Urinary bladder (tissue), 4 donors: Measurements from ENCODE around the gene OLA1. TPM values are rescaled to one million over a fixed set of nuclear protein-coding genes. Genes with fewer than 3 reads are reported as not detected.
A peak's percentile ranks its signal among the peaks of the same experiment; 100 is the strongest.
"Not testable (repeated sequence)": the region's sequence is repeated elsewhere in the genome, so short reads cannot be mapped to it uniquely, and the experiment has no call there.

Experiments used
- DNase-seq: peaks from one replicate; pipeline ENCODE4 v3.0.0-alpha.2; 2015; ENCODE audit errors: extremely low spot score
- H3K27ac ChIP-seq: one replicate; pipeline ENCODE4 v1.5.1; 2013; ENCODE audit warnings: low read depth, mild to moderate bottlenecking, moderate library complexity
- H3K36me3 ChIP-seq: one replicate; pipeline ENCODE4 v1.6.1; 2013; ENCODE audit warnings: mild to moderate bottlenecking, moderate library complexity; ENCODE audit not compliant: insufficient read depth
- H3K4me1 ChIP-seq: one replicate; pipeline ENCODE4 v1.6.1; 2013; ENCODE audit warnings: mild to moderate bottlenecking, moderate library complexity; ENCODE audit not compliant: insufficient read depth
- H3K4me3 ChIP-seq: one replicate; pipeline ENCODE4 v1.5.1; 2013; ENCODE audit warnings: low read depth, low read length
- WGBS: extraction: QIAGEN DNeasy Blood & Tissue Kit; methylation state at CpG from one replicate; pipeline ENCODE4 v1.1.7; 2013; 5-methylcytosine and 5-hydroxymethylcytosine counted together
- polyA plus RNA-seq: library from polyadenylated mRNA; stranded (reverse); fragments of 200-250 nt; gene quantifications from one replicate; pipeline ENCODE4 v1.2.3, GENCODE V29; 2013
- total RNA-seq: library from RNA; depleted of rRNA; stranded (reverse); fragments of >200 nt; gene quantifications from one replicate; pipeline ENCODE4 v1.2.3, GENCODE V29; 2014
- donor health status: healthy with polysubstance abuse.
- donor health status: healthy.

OLA1 gene
- 68.3 TPM for total RNA-seq
- polyA plus RNA-seq: 51.1 TPM

- Histone ChIP-seq H3K36me3 (peaks cover 2% of the 10 kb centered on the region), H3K4me1 (no peaks in the 10 kb centered on the region), H3K27ac (peak within 1 kb of the TSS; percentile 60), H3K4me3 (peak within 1 kb of the TSS; percentile 58)
- DNase-seq: peak; percentile 87
- under 1% methylated on average over 85 of the region's 85 CpGs for WGBS
These were observed at the start of gene OLA1 for GRCh38 chr2:174248187-174248997. OLA1 (minus strand) TSS chr2:174248532; CDS start chr2:174246815, 1,717 bp downstream.

- Histone ChIP-seq H3K36me3 (no peaks in the 10 kb centered on the region), H3K4me3 (no peak overlapping the region), H3K27ac (no peak overlapping the region), H3K4me1 (no peaks in the 10 kb centered on the region)
- no peak for DNase-seq
- WGBS: 95% methylated on average over 1 of the region's 1 CpG
These were observed 44.6 kb upstream of the OLA1 start for GRCh38 chr2:174292908-174293307.

GRCh38 chr2:174286172-174286571 is 37.8 kb upstream of the OLA1 start:
- Histone ChIP-seq H3K4me1 (no peaks in the 10 kb centered on the region), H3K36me3 (no peaks in the 10 kb centered on the region), H3K27ac (no peak overlapping the region), H3K4me3 (no peak overlapping the region)
- no peak for DNase-seq
- 69% methylated on average over 2 of the region's 2 CpGs for WGBS

GRCh38 chr2:174282441-174282840 is 34.1 kb upstream of the OLA1 start:
- Histone ChIP-seq H3K4me3 (no peak overlapping the region), H3K36me3 (no peaks in the 10 kb centered on the region), H3K27ac (no peak overlapping the region), H3K4me1 (no peaks in the 10 kb centered on the region)
- DNase-seq: no peak
- WGBS: 78% methylated on average over 2 of the region's 2 CpGs

- H3K27ac ChIP-seq: no peak overlapping the region
- no peaks in the 10 kb centered on the region for H3K36me3 ChIP-seq
- 69% methylated on average over 1 of the region's 1 CpG for WGBS
- H3K4me1 ChIP-seq: no peaks in the 10 kb centered on the region
- no peak overlapping the region for H3K4me3 ChIP-seq
- no peak for DNase-seq
These were observed 33.4 kb upstream of the OLA1 start for GRCh38 chr2:174281736-174282135.

GRCh38 chr2:174280596-174280995 is 32.3 kb upstream of the OLA1 start:
- WGBS: 71% methylated on average over 3 of the region's 3 CpGs
- no peaks in the 10 kb centered on the region for H3K36me3 ChIP-seq
- H3K4me1 ChIP-seq: no peaks in the 10 kb centered on the region
- no peak overlapping the region for H3K4me3 ChIP-seq
- no peak for DNase-seq
- no peak overlapping the region for H3K27ac ChIP-seq

- H3K36me3 ChIP-seq, H3K4me1 ChIP-seq, H3K27ac ChIP-seq, H3K4me3 ChIP-seq, DNase-seq: not testable (repeated sequence)
- WGBS: 93% methylated on average over 3 of the region's 6 CpGs
These were observed 21.9 kb upstream of the OLA1 start for GRCh38 chr2:174270263-174270662.

GRCh38 chr2:174266288-174266687 is 18.0 kb upstream of the OLA1 start:
- no peaks in the 10 kb centered on the region for H3K4me1 ChIP-seq
- no peaks in the 10 kb centered on the region for H3K36me3 ChIP-seq
- H3K4me3 ChIP-seq: no peak overlapping the region
- no peak overlapping the region for H3K27ac ChIP-seq
- WGBS: 83% methylated on average over 5 of the region's 5 CpGs
- DNase-seq: no peak

GRCh38 chr2:174263997-174264396 is 15.7 kb upstream of the OLA1 start:
- Histone ChIP-seq H3K27ac (no peak overlapping the region), H3K36me3 (no peaks in the 10 kb centered on the region), H3K4me1 (no peaks in the 10 kb centered on the region), H3K4me3 (no peak overlapping the region)
- 77% methylated on average over 3 of the region's 3 CpGs for WGBS
- DNase-seq: no peak

- no peaks in the 10 kb centered on the region for H3K36me3 ChIP-seq
- no peaks in the 10 kb centered on the region for H3K4me1 ChIP-seq
- H3K27ac ChIP-seq: no peak overlapping the region
- no peak for DNase-seq
- H3K4me3 ChIP-seq: no peak overlapping the region
- 11% methylated on average over 1 of the region's 1 CpG for WGBS
These were observed 11.6 kb upstream of the OLA1 start for GRCh38 chr2:174259981-174260380.

GRCh38 chr2:174254267-174254666 is 5.9 kb upstream of the OLA1 start:
- Histone ChIP-seq H3K27ac (no peak overlapping the region), H3K4me3 (no peak overlapping the region), H3K36me3 (no peaks in the 10 kb centered on the region), H3K4me1 (no peaks in the 10 kb centered on the region)
- WGBS: 95% methylated on average over 6 of the region's 6 CpGs
- DNase-seq: no peak

- 56% methylated on average over 16 of the region's 16 CpGs for WGBS
- Histone ChIP-seq H3K36me3 (no peaks in the 10 kb centered on the region), H3K4me3 (peak overlapping the region; percentile 58), H3K4me1 (no peaks in the 10 kb centered on the region), H3K27ac (peak overlapping the region; percentile 40)
- no peak for DNase-seq
These were observed 763 bp upstream of the OLA1 start for GRCh38 chr2:174248998-174249592.

GRCh38 chr2:174247474-174248186 is 702 bp downstream of the OLA1 start:
- DNase-seq: no peak
- H3K4me3 ChIP-seq: peak overlapping the region; percentile 58

GRCh38 chr2:174246944-174247381 is 1.4 kb downstream of the OLA1 start:
- no peak for DNase-seq
- peaks cover 2% of the 10 kb centered on the region for H3K36me3 ChIP-seq
- WGBS: 92% methylated on average over 18 of the region's 18 CpGs
- no peak overlapping the region for H3K4me3 ChIP-seq
- H3K27ac ChIP-seq: no peak overlapping the region
- no peaks in the 10 kb centered on the region for H3K4me1 ChIP-seq

More at GRCh38 chr2:174247474-174248186, 702 bp downstream of the OLA1 start:
- Histone ChIP-seq H3K4me1 (no peaks in the 10 kb centered on the region), H3K36me3 (peaks cover 2% of the 10 kb centered on the region), H3K27ac (no peak overlapping the region)
- WGBS: 28% methylated on average over 14 of the region's 14 CpGs
